H7 (cell line): Measurements from ENCODE around the gene HMGB4. TPM values are rescaled to one million over a fixed set of nuclear protein-coding genes. Genes with fewer than 3 reads are reported as not detected.

Experiments
- DNase-seq: peaks from one replicate; pipeline ENCODE4 v3.0.0; 2012
- H3K27me3 ChIP-seq: 2 replicates; pipeline ENCODE4 v1.6.0; 2011; ENCODE audit warnings: mild to moderate bottlenecking, low read length; ENCODE audit not compliant: control insufficient read depth, insufficient read depth
- H3K36me3 ChIP-seq: replicated peaks from 2 replicates; pipeline ENCODE4 v1.5.1; 2011; ENCODE audit warnings: low read length; ENCODE audit not compliant: control insufficient read depth, insufficient read depth
- H3K4me3 ChIP-seq: 2 replicates; pipeline ENCODE4 v1.5.1; 2011; ENCODE audit warnings: low read depth, mild to moderate bottlenecking, control low read depth, low read length, moderate library complexity; ENCODE audit not compliant: insufficient read depth
- total RNA-seq: library from RNA; depleted of rRNA; stranded (reverse); fragments of >200 nt; shearing (Covaris generic); gene quantifications from 2 replicates; pipeline ENCODE4 v1.2.3, GENCODE V29; 2014

The HMGB4 gene
- total RNA-seq, 1 experiment from 2014 or later = not detected

DNA sequence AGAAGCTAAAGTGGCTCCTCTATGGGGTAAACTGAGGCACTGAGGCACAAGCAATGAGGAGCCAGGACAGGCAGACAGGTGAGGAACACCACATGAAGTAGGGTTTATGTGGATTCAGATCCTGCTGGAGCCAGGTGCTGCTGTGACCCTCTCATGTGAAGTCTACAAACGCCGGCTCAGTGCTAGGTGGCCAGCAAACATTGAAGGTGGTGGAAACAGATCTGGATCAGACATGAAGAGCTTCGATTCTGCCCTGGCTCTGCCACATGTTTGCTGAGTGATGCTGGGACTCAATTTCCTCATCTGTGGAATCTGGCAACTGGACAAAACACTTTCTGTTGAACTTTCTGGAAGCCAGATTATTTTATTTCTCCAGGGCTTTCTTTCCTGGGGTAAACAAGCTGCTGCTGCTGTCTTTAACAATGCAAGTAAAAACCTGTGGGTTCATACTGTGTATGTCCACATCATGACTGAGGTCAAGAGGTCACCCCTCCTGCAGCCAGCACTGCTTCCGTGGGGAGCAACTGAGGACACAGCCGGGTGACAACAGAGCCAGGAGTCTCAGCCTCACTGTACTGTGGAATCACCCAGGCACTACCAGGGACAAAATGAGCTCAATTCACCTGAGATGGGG, 33.3 kb downstream of the HMGB4 start:
- Histone ChIP-seq H3K4me3 (no peak overlapping the region), H3K36me3 (no peaks in the 10 kb centered on the region), H3K27me3 (no peaks in the 10 kb centered on the region)
- no peak for DNase-seq

- DNase-seq = no peak
- Histone ChIP-seq H3K4me3 (no peak overlapping the region), H3K36me3 (no peaks in the 10 kb centered on the region)
Observed at GRCh38 chr1:33898406-33898805, 34.5 kb downstream of the HMGB4 start.

GRCh38 chr1:33898881-33899280, 35.0 kb downstream of the HMGB4 start:
- no peak overlapping the region for H3K4me3 ChIP-seq
- H3K36me3 ChIP-seq = no peaks in the 10 kb centered on the region
- no peaks in the 10 kb centered on the region for H3K27me3 ChIP-seq
- no peak for DNase-seq

More at GRCh38 chr1:33898406-33898805, 34.5 kb downstream of the HMGB4 start:
- H3K27me3 ChIP-seq = no peaks in the 10 kb centered on the region

- no peak for DNase-seq
- H3K36me3 ChIP-seq = no peaks in the 10 kb centered on the region
- H3K4me3 ChIP-seq = no peak overlapping the region
- H3K27me3 ChIP-seq = no peaks in the 10 kb centered on the region
Observed at GRCh38 chr1:33899746-33900145, 35.9 kb downstream of the HMGB4 start.

GRCh38 chr1:33902486-33903209, 38.8 kb downstream of the HMGB4 start:
- no peaks in the 10 kb centered on the region for H3K36me3 ChIP-seq
- no peaks in the 10 kb centered on the region for H3K27me3 ChIP-seq
- DNase-seq = no peak
- no peak overlapping the region for H3K4me3 ChIP-seq

- H3K36me3 ChIP-seq = no peaks in the 10 kb centered on the region
- no peak overlapping the region for H3K4me3 ChIP-seq
- H3K27me3 ChIP-seq = no peaks in the 10 kb centered on the region
- no peak for DNase-seq
Observed at GRCh38 chr1:33903210-33903589, 39.3 kb downstream of the HMGB4 start.

- no peaks in the 10 kb centered on the region for H3K27me3 ChIP-seq
- H3K36me3 ChIP-seq = no peaks in the 10 kb centered on the region
- no peak overlapping the region for H3K4me3 ChIP-seq
- no peak for DNase-seq
Observed at GRCh38 chr1:33905241-33905640, 41.4 kb downstream of the HMGB4 start.

- no peaks in the 10 kb centered on the region for H3K36me3 ChIP-seq
- no peaks in the 10 kb centered on the region for H3K27me3 ChIP-seq
- H3K4me3 ChIP-seq = no peak overlapping the region
Observed at GRCh38 chr1:33906156-33906555, 42.3 kb downstream of the HMGB4 start.

DNA sequence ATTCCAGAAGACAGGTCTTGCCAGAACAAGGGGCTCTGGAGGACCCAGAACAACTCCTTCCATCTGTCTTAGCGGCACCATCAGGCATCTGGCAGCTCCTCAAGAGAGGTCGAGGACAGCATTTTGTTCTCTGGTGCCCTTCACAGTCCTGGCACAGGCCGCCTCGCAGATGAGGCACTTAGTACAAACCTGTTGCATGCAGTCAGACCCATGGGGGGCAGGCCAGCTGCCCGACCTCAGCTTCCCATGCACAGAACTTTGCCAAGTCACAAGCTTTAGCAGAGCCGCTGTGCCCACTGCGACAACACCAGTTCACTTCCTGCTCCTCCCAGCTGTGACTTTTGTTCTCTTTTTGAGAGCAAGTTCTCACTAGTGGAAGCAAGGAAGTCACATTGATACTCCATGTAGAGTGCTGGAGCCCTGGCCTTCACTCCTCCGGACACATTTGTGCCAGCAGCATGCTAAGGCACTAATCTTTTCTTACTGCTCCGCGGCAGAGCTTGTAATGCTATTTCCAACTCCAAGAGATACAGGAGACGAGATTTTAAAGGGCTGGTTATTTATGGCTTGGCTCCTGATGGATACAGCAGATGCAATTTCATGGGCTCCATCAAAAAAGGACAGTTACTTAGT, 44.6 kb downstream of the HMGB4 start:
- Histone ChIP-seq H3K27me3 (no peaks in the 10 kb centered on the region), H3K4me3 (no peak overlapping the region), H3K36me3 (no peaks in the 10 kb centered on the region)
- DNase-seq = no peak

More at GRCh38 chr1:33906156-33906555, 42.3 kb downstream of the HMGB4 start:
- no peak for DNase-seq
